CD4-positive, alpha-beta T cell treated with Interleukin-4 for 4 hours (primary cell): ENCODE measurements around the gene SRD5A1.

Experiments
- DNase-seq: peaks from one replicate; pipeline ENCODE4 v3.0.0-alpha.2; 2020

The SRD5A1 gene

GRCh38 chr5:6632888-6633468 is at the start of gene SRD5A1, which contains the start of gene NSUN2:
SRD5A1 (plus strand) TSS chr5:6633440; CDS start chr5:6633577, 137 bp downstream.
NSUN2 (minus strand) TSS chr5:6633044; CDS start chr5:6632979, 65 bp downstream.
- DNase-seq = peak; percentile 89

GRCh38 chr5:6584101-6584645 is 49.1 kb upstream of the SRD5A1 start:
- DNase-seq = no peak

GRCh38 chr5:6584727-6585126 is 48.5 kb upstream of the SRD5A1 start:
- no peak for DNase-seq

- DNase-seq = no peak
Observed at GRCh38 chr5:6585168-6585567, 48.1 kb upstream of the SRD5A1 start.

- no peak for DNase-seq
Observed at GRCh38 chr5:6585939-6586646, 47.1 kb upstream of the SRD5A1 start.

- DNase-seq = no peak
Observed at GRCh38 chr5:6586647-6587042, 46.6 kb upstream of the SRD5A1 start.

- DNase-seq = no peak
Observed at GRCh38 chr5:6587171-6587570, 46.1 kb upstream of the SRD5A1 start.

- DNase-seq = no peak
Observed at GRCh38 chr5:6590581-6590980, 42.7 kb upstream of the SRD5A1 start.

GRCh38 chr5:6591671-6592288 is 41.5 kb upstream of the SRD5A1 start:
- no peak for DNase-seq

GRCh38 chr5:6592601-6593000 is 40.6 kb upstream of the SRD5A1 start:
- DNase-seq = no peak

- DNase-seq = no peak
Observed at GRCh38 chr5:6593148-6594016, 39.9 kb upstream of the SRD5A1 start.

GRCh38 chr5:6594066-6594465 is 39.2 kb upstream of the SRD5A1 start:
- DNase-seq = no peak

- no peak for DNase-seq
Observed at GRCh38 chr5:6595405-6595804, 37.8 kb upstream of the SRD5A1 start.

GRCh38 chr5:6596388-6596787 is 36.9 kb upstream of the SRD5A1 start:
- no peak for DNase-seq

- no peak for DNase-seq
Observed at GRCh38 chr5:6597557-6597956, 35.7 kb upstream of the SRD5A1 start.

GRCh38 chr5:6598351-6598900 is 34.8 kb upstream of the SRD5A1 start:
- DNase-seq = no peak

GRCh38 chr5:6599739-6600138 is 33.5 kb upstream of the SRD5A1 start:
- DNase-seq = no peak

- DNase-seq = no peak
Observed at GRCh38 chr5:6601271-6601670, 32.0 kb upstream of the SRD5A1 start.

GRCh38 chr5:6601816-6602215 is 31.4 kb upstream of the SRD5A1 start:
- no peak for DNase-seq

- DNase-seq = no peak
Observed at GRCh38 chr5:6602441-6602840, 30.8 kb upstream of the SRD5A1 start.

GRCh38 chr5:6603643-6604042 is 29.6 kb upstream of the SRD5A1 start:
- no peak for DNase-seq

GRCh38 chr5:6604341-6604740 is 28.9 kb upstream of the SRD5A1 start:
- DNase-seq = no peak

GRCh38 chr5:6604946-6605345 is 28.3 kb upstream of the SRD5A1 start:
- no peak for DNase-seq
